Keratinocyte (primary cell): Measurements from ENCODE around the gene SLC9A7. TPM values are rescaled to one million over a fixed set of nuclear protein-coding genes. Genes with fewer than 3 reads are reported as not detected.

Experiments
- DNase-seq: peaks from one replicate; pipeline ENCODE4 v3.0.0-alpha.2; 2011; ENCODE audit warnings: low read depth, missing footprints, low spot score
- FAIRE-seq: peaks from 2 replicates; lab custom pipeline; 2011; peaks lifted over from hg19 to GRCh38; lab: Jason Lieb, UNC
- H2AFZ ChIP-seq: 2 replicates; pipeline ENCODE4 v1.6.0; 2012; ENCODE audit warnings: low read length, control low read depth, inconsistent platforms; ENCODE audit not compliant: control insufficient read depth
- H3K27ac ChIP-seq: 2 replicates; pipeline ENCODE4 v1.5.1; 2011; ENCODE audit warnings: low read length; ENCODE audit not compliant: control insufficient read depth, insufficient read depth
- H3K27me3 ChIP-seq: 3 replicates; pipeline ENCODE4 v1.6.0; 2011; ENCODE audit warnings: low read length; ENCODE audit not compliant: control insufficient read depth, insufficient read depth; ENCODE audit errors: extremely low read depth
- H3K36me3 ChIP-seq, 2 experiments: 2 replicates in 1 of 2; 3 replicates in 1 of 2; pipeline ENCODE4 v1.5.1; 2011; ENCODE audit warnings: low read length in 2 of 2, mild to moderate bottlenecking in 1 of 2; ENCODE audit not compliant: control insufficient read depth in 2 of 2, insufficient read depth in 2 of 2; ENCODE audit errors: extremely low read depth in 1 of 2
- H3K4me1 ChIP-seq: 3 replicates; pipeline ENCODE4 v1.5.1; 2011; ENCODE audit warnings: low read length; ENCODE audit not compliant: control insufficient read depth, insufficient read depth; ENCODE audit errors: extremely low read depth
- H3K4me2 ChIP-seq: 3 replicates; pipeline ENCODE4 v1.6.0; 2011; ENCODE audit warnings: low read depth, low read length; ENCODE audit not compliant: control insufficient read depth, insufficient read depth; ENCODE audit errors: extremely low read depth
- H3K4me3 ChIP-seq, 3 experiments: fragments of 200-600 bp in 1 of 3; sonication (generic) in 1 of 3; 2 replicates in 2 of 3; 3 replicates in 1 of 3; pipeline ENCODE4 v1.5.1; 2011 to 2016; ENCODE audit warnings: low read length in 3 of 3, mild to moderate bottlenecking in 3 of 3, control low read depth in 2 of 3, inconsistent platforms in 1 of 3, low read depth in 1 of 3, mixed read lengths in 1 of 3, mixed run types in 1 of 3, moderate library complexity in 1 of 3; ENCODE audit not compliant: control insufficient read depth in 2 of 3, insufficient read depth in 2 of 3; ENCODE audit errors: extremely low read depth in 1 of 3
- H3K79me2 ChIP-seq: 2 replicates; pipeline ENCODE4 v1.6.0; 2012; ENCODE audit warnings: low read length; ENCODE audit not compliant: control insufficient read depth, insufficient read depth
- H3K9ac ChIP-seq: 3 replicates; pipeline ENCODE4 v1.6.0; 2011; ENCODE audit warnings: low read length; ENCODE audit not compliant: control insufficient read depth, insufficient read depth; ENCODE audit errors: extremely low read depth
- H3K9me1 ChIP-seq: 3 replicates; pipeline ENCODE4 v1.6.0; 2011; ENCODE audit warnings: low read length; ENCODE audit not compliant: control insufficient read depth, insufficient read depth; ENCODE audit errors: extremely low read depth
- H3K9me3 ChIP-seq: 2 replicates; pipeline ENCODE4 v1.5.1; 2012; ENCODE audit warnings: low read depth, low read length; ENCODE audit not compliant: control insufficient read depth
- H4K20me1 ChIP-seq: 3 replicates; pipeline ENCODE4 v1.6.0; 2011; ENCODE audit warnings: low read length; ENCODE audit not compliant: control insufficient read depth, insufficient read depth; ENCODE audit errors: extremely low read depth
- CTCF ChIP-seq, 3 experiments: IDR thresholded peaks in 1 of 3; conservative IDR thresholded peaks in 1 of 3; optimal IDR thresholded peaks in 1 of 3; 2 replicates in 2 of 3; 3 replicates in 1 of 3; pipeline versions ENCODE3 to v1.5.1; 2011; ENCODE audit warnings: low read length in 3 of 3, mild to moderate bottlenecking in 3 of 3, moderate library complexity in 2 of 3, control low read depth in 1 of 3, inconsistent platforms in 1 of 3; ENCODE audit not compliant: insufficient read depth in 2 of 3; ENCODE audit errors: extremely low read depth in 1 of 3
- EZH2 ChIP-seq: IDR thresholded peaks from one replicate; pipeline ENCODE4 v1.6.1; 2012; ENCODE audit warnings: inconsistent platforms, mild to moderate bottlenecking, low read length, moderate library complexity
- dilution Hi-C: fragments of 300-500 bp; cut with MboI; formaldehyde crosslinking; loops from one replicate; pipeline ENCODE4 v1.7.0; 2020; ENCODE audit warnings: low sequenced_read_pairs; ENCODE audit not compliant: extremely low pct_ligation_motif_present
- polyA plus RNA-seq, 5 experiments: library from polyadenylated mRNA; depleted of rRNA in 3 of 5; stranded (reverse) in 3 of 5; stranded (forward) in 1 of 5; unstranded in 1 of 5; fragments of >200 nt; gene quantifications; 1 replicate in 1 of 5; 2 replicates in 3 of 5; 3 replicates in 1 of 5; pipeline versions ENCODE4 v1.2.1 to v1.2.3, GENCODE V29; 2011 to 2012; ENCODE audit warnings: missing spikeins in 2 of 5, low read depth in 1 of 5, low replicate concordance in 1 of 5

SLC9A7 gene
- polyA plus RNA-seq, 1 donor (not counting 4 experiments of a cell fraction or from before 2014, with no cell fraction given), result 8.1 TPM

- Histone ChIP-seq H3K27ac (no peak overlapping the region), H3K9me3 (no peaks in the 10 kb centered on the region), H3K4me3 (no peak overlapping the region), H3K36me3 (no peaks in the 10 kb centered on the region), H3K79me2 (no peaks in the 10 kb centered on the region), H4K20me1 (no peaks in the 10 kb centered on the region), H3K4me2 (no peak overlapping the region), H3K4me1 (no peaks in the 10 kb centered on the region), H3K27me3 (no peaks in the 10 kb centered on the region), H3K9ac (no peak overlapping the region), H3K9me1 (no peaks in the 10 kb centered on the region), H2AFZ (no peak overlapping the region)
- TF ChIP-seq EZH2, result no peak
- no peak for TF ChIP-seq CTCF (optimal IDR thresholded peaks at IDR 0.05 in 1 of 3, IDR thresholded peaks at IDR 0.05 in 1 of 3, conservative IDR thresholded peaks at IDR 0.05 in 1 of 3; ENCODE audit: extremely low read depth in 1 of 3, insufficient read depth in 2 of 3, low read length in 3 of 3)
- dilution Hi-C loops, result no loop called here
- DNase-seq (no peak), FAIRE-seq (no peak)
These were observed 159.8 kb downstream of the SLC9A7 start for GRCh38 chrX:46599051-46599560.

- DNase-seq (no peak), FAIRE-seq (no peak)
- Histone ChIP-seq H3K4me1 (no peaks in the 10 kb centered on the region), H2AFZ (no peak overlapping the region), H3K27me3 (no peaks in the 10 kb centered on the region), H3K79me2 (no peaks in the 10 kb centered on the region), H3K9me1 (no peaks in the 10 kb centered on the region), H3K9me3 (no peaks in the 10 kb centered on the region), H3K4me3 (no peak overlapping the region), H4K20me1 (no peaks in the 10 kb centered on the region), H3K36me3 (no peaks in the 10 kb centered on the region), H3K27ac (no peak overlapping the region), H3K9ac (no peak overlapping the region), H3K4me2 (no peak overlapping the region)
- dilution Hi-C loops, result no loop called here
- TF ChIP-seq EZH2 (no peak), CTCF (optimal IDR thresholded peaks at IDR 0.05 in 1 of 3, IDR thresholded peaks at IDR 0.05 in 1 of 3, conservative IDR thresholded peaks at IDR 0.05 in 1 of 3; ENCODE audit: extremely low read depth in 1 of 3, insufficient read depth in 2 of 3, low read length in 3 of 3) (no peak)
These were observed 161.1 kb downstream of the SLC9A7 start for GRCh38 chrX:46597771-46598170.
